Measurements from ENCODE around the gene GJA10.

The GJA10 gene

DNA sequence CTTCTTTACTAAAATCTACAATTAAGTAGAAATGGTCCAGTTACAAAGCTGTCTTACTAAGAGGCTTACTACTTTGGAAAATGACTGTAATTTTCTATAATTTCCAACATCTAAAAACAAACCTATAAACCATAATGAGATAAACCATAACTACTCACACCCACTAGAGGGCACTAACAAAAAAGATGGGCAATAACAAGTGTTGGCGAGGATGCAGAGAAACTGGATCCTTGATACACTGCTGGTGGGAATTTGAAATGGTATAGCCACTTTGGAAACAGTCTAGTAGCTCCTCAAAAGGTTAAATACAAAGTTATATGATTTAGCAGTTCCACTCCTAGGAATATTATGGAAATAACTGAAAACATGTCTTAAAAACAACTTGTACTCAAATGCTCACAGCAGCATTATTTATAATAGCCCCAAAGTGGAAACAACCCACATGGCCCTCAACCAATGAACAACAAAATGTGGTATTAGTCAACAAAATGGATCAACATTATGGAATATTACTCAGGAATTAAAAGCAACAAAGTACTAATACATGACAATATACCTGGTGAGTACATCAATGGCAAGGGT is 50.6 kb downstream of the GJA10 start:
- Mint-ChIP-seq H3K36me3 (ENCODE audit: low read depth) (peaks cover 75% of the 10 kb centered on the region), H3K9me3 (no peaks in the 10 kb centered on the region), H3K4me3 (no peak overlapping the region), H3K4me1 (peaks cover 73% of the 10 kb centered on the region), H3K27ac (peak overlapping the region; percentile 78), H3K27me3 (no peaks in the 10 kb centered on the region)
- no peak for DNase-seq
- peak; percentile 40 for ATAC-seq

Data from activated naive CD8-positive, alpha-beta T cell treated with anti-CD3 and anti-CD28 coated beads, Interleukin-2, amount 50 U/mL, for 24 hours (primary cell).